GM21619 (cell line): ENCODE results near the gene NLRP5.
"Not testable (repeated sequence)": the region's sequence is repeated elsewhere in the genome, so short reads cannot be mapped to it uniquely, and the experiment has no call there.

ENCODE experiments used
- ATAC-seq: cut with Tn5 transposase; IDR thresholded peaks from one replicate; pipeline ENCODE4 v1.9.1; 2021; ENCODE audit not compliant: unreplicated experiment

Gene NLRP5

DNA sequence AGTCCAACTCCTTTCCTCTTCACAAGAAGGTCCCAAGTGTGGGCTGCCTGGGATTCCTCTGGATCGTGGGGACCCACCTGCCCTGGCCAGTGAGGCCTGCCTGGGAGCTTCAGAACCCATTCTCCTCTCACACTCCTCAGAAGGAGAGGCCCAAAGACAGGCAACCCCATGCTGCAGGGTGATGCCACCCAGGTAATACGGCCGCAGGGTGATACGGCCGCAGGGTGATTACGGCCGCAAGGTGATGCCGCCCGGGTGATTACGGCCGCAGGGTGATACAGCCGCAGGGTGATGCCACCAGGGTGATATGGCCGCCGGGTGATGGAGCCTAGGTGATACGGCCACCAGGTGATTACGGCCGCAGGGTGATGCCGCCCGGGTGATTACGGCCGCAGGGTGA, 111.7 kb downstream of the NLRP5 start:
- ATAC-seq: not testable (repeated sequence)

DNA sequence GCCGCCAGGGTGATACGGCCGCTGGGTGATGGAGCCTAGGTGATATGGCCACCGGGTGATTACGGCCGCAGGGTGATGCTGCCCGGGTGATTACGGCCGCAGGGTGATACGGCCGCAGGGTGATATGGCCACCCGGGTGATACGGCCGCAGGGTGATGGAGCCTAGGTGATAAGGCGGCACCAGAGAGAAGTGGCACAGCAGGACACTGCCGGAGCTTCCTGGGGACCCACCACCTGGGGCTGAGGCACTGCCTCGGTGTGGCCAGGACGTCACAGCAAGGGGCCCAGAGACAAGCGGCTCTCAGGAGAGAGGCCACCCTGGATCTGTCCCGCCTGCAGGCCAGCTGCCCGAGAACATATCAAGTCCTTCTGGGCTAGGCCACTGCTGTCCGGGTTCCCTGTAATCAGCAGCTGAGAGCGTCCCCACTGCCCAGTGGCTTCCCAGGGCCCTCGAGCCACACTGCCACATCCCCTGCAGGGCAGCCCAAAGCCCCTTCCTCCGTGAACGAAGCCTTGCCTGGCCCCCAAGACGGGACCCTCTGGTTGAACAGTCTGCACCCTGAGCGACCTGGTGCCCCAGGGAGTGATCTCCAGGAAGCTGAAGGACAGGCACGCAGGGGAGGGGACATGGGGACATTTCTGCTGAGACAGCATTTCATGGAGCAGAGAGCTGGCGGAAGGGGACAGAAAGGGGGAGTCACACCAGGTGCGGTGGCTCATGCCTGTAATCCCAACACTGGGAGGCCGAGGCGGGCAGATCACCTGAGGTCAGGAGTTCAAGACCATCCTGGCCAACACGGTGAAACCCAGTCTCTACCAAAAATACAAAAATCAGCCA, 112.4 kb downstream of the NLRP5 start:
- no peak for ATAC-seq

DNA sequence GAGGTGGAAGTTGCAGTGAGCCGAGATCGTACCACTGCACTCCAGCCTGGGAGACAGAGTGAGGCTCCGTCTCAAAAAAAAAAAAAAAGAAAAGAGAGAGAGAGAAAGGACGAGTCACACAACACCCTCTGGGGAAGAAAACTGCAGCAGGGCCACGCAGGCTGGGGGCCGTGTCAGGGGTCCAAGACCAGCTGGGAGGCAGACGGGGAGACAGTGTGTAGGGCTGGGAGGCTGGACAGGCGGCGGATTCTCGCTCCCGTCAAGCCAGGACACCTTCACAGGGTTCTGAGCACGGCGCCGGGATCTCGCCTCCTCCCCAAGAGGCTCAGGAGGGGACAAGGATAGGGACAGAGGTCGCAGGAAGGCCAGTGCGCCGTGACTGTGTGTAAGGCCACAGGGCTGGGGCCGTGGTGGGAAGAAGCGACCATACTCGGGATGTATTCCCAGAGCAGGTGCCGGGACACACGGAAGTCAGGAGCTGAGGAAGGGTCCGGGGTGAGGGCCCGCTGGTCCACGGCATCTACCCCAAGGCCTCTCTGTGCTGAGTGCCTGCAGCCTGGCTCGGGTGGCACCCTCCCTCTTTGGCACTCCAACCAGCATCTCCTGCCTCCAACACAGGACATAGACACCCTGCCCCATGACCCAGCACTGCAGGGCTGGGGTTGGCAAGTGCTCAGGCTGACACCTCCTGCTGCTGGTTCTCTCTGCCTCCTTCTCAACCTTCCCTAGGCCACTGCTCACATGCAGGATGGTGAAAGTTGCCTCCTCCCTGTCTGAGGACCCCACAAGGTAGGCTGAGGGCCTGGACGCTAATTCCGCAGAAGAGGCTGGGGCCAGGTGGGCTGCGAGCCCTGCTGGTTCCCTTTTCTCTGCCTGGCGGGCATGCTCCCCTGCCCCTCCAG, 113.3 kb downstream of the NLRP5 start:
- no peak for ATAC-seq

DNA sequence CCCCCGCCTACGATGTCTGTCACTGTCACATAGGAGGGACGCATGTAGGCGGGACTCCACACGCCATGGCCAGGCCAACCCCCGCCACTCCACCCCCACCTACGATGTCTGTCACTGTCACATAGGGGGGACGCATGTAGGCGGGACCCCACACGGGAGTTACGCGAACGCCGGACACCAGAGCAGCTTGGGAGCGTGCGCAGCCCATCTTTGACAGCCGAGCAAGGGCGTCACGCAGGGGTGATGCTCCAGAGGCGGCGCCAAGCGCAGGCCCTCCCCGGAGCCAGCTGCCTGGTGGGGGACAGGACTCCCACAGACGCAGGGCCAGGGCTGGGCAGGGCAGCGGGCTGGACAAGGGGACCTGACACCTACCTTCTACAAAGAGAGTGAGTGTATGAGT, 114.5 kb downstream of the NLRP5 start:
- no peak for ATAC-seq

DNA sequence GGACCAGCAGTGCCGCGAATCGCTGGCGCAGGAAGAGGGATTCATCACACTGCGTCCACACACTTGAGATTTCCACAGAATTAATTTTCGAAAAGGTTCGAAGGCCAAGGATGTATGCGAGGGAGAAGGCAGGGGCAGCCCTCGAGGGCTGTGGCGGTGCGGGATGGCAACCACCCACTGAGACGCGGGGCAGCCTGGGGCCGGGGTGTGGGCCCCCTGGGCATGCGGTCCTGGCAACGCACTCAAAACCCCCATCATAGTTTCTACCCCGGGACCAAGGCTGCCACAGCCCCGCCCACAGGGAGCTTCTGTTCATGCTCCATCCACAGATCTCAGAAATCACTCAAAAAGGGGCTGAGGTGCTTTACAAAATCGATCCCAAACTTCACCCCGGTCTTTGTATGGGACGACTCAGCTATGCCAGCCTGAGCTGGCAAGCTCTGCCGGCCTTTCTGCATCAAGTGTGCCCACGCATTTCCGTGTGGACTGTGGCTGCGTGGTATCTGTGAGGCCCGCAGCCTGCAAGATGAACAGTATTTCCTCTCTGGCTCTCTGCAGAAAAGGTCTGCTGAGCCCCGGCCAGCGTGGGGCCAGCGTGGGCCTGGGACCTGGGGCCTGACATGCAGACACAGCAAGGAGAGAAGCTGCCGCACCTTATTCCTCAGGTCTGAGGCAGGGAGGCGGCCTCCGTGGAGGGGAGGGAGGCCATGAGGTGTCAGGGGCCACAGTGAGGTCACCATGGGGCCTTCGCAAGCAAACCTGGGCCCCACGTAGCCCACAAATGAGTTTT, 115.4 kb downstream of the NLRP5 start:
- no peak for ATAC-seq

DNA sequence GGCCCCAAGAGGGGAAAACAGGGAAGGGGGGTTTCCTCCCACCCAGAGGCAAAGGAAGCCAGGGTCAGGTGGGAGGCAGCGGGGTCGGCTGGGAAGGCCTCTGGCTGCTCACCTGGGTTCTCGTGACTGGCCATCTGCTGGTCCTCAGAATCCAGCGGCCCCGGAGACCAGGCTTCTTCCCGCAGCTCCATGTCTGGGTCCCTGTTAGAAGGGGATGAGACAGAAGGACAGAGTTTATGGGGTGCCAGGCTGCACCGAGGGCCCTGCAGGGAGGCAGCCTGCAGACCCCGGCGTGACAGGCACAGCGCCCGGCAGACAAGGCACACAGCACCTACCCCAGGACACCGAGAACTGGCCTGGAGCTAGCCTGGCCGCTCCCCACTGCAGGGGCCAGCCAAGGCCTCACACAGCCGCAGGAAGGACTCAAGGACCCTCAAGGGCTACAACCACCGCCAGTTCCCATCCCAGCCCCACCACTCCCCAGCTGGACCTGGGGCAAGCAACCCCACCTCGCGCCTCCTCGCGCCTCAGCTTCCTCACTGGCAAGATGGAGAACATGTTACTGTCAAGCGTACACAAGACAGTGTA, 116.5 kb downstream of the NLRP5 start:
- ATAC-seq: no peak

DNA sequence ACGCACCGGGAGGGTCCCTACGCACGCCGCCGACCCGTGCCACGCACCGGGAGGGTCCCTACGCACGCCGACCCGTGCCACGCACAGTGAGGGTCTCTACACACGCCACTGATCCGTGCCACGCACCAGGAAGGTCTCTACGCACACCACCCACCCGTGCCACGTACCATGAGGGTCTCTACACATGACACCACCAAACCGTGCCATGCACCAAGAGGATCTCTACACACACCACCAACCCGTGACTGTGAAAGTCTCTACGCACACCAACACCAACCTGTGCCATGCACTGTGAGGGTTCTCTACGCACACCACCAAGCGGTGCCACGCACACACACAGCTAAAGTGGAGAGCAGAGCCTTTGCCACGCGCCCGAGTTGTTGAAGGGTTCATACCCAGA, 117.8 kb downstream of the NLRP5 start:
- no peak for ATAC-seq

DNA sequence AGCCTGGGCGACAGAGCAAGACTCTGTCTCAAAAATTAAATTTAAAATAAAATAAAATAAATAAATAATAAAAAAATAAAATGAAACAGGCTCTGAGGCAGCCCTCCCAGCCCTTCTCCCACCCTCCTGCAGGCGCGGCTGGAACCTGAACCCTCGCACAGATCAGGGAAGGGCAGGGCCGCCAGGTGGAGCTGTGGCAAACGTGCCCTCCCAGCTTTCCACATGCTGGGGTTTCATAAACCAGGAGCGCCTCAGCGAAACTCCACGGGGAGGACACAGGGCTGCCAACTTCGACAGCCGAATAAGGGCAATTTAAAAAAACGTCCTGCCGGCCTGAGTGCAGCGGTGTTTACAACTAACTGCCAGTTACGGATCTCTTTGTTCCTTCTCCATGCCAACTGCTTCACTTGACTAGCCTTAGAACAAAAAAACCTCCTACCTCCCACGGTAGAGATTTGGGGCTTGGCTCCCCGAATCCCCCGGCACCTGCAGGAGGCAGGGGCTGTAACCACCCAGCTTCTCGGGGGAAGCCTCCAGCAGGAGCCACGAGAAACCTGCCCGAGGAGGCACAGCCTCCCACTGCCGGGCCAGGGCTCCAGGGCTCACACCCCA, 118.6 kb downstream of the NLRP5 start:
- ATAC-seq: no peak

DNA sequence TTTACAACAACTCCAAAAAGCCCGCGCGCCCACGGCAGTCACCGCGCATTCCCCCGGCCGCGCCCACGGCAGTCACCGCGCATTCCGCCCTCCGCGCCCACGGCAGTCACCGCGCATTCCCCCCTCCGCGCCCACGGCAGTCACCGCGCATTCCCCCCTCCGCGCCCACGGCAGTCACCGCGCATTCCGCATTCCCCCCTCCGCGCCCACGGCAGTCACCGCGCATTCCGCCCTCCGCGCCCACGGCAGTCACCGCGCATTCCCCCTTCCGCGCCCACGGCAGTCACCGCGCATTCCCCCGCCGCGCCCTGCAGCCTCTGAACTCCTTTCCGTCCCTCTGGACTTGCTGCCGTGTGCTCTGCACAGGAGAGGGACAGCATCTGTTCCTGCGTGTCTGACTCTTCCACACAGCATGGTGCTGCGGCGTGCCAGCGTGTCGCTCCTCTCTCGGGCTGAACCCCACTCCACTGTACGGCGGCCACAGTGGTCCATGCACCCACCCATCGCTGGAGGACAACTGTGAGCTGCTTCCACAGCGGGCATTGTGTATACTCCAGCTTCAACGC, 119.3 kb downstream of the NLRP5 start:
- not testable (repeated sequence) for ATAC-seq

DNA sequence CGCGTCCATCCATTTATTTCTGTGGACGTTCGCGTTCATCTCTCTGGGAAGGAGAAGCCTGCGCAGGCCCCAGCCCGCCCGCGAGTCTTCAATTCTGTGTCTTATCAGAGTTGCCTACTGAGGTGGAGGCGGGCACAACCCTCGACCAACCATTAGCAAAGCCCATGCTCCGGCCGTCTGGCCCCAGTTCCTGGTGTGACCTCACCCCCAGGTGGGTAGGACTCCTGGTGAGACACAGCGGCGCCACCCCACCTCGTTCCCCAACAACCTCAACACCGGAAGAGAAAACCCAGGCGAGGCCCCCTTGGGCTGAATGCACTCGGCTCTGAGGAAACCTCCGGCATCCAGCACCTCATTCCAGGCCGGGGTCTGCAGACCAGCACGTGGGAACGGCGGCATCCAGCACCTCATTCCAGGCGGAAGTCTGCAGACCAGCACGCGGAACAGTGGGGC, 119.8 kb downstream of the NLRP5 start:
- ATAC-seq: no peak

DNA sequence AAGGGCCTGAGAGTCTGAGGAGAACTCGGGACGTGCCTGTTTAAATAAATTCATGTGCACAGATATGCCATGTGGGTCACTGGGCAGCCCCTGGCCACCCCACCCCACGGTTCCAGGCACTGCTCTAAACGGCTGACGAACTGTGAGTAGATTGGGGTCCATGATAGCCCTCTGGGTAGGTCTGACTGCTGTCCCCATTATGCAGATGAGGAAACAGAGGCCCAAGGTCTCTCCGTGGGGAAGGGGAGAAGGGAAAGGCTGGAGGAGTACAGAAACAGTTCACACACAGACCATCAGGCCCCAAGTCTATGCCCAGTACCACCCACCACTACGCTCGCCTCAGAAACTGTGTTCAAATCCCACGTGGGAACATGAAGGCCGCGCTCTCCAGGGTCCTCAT, 120.4 kb downstream of the NLRP5 start:
- no peak for ATAC-seq

DNA sequence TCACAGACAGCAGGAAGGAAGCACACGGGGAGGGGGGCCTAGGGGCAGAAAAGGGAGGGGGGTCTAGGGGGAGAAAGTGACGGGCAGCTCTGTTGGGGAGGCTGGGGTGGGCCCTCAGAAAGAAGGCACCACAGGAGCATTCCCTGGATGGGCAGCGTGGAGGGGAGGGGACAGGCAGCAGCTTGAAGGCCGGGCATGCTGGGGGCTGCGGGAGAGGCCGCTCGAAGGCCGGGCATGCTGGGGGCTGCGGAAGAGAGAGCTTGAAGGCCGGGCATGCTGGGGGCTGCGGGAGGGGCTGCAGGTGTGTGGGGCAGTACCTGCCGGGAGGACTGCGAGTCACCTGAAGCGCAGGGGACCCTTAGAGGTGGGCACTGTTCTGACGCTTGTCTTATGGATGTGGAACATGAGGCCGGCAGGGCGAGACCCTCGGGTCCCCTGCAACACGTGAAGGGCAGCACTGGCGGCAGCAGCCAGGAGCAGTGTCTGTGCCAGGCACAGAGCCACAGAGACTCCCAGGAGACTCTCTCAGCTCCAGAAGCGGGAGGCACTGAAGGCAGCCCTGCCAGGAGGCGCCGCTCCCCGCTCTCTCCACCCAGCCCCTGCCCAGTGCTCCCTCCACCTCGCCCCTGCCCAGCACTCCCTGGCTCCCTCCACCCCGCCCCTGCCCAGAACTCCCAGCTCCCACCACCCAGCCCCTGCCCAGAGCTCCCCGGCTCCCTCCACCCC, 121.2 kb downstream of the NLRP5 start:
- ATAC-seq: no peak

DNA sequence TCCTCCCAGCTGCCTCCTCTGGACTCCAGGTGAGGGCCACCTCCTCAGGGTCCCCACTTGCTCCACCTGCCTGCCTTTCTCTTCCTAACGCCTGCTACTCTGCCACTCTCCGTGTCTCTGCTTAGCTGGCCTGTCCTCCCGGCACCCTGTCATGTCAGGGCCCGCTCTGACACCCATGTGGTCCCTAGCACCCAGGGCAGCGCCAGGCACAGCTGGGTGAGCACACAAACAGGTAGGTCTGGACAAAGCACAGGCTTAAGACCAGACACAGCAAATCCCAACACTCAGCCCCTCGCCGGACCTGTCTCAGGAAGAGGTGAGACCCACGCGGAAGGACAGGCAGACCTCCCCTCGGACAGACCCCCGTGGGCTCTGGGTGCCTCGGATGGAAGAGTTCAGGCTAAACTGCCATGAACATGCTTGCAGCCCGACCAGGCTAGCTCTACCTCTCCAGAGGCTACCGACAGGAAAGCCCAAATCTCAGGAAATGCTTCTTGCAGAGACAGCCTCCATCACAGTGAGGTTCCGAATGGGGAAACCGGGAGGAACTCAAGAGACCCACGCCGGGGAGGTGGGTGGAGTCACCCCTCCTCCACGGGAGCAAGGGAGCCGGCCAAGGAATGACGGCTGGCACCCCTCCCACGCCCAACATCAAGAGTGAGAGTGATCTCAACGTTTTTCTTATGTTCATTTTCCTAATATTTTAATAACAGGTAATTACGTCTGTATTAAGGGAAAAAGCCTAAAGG, 122.0 kb downstream of the NLRP5 start:
- no peak for ATAC-seq

DNA sequence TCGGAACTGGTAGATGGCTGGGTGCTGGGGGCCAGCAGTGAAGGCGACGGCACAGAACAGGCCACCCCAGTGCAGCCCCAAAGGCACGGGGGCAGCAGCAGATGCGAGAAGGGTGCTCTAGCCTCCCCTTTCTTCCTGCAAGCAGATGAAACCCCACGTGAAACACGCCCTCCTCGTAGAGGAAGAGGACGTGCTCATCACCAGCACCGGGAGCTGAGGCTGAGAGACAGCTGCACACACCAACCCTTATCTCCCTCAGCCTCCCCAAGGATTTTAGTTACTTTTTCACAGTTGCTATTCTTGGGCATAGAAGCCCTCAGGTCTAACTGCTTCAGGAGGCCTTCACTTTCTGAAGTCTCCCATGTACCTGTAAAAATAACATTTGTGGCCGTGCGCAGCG, 122.7 kb downstream of the NLRP5 start:
- no peak for ATAC-seq

DNA sequence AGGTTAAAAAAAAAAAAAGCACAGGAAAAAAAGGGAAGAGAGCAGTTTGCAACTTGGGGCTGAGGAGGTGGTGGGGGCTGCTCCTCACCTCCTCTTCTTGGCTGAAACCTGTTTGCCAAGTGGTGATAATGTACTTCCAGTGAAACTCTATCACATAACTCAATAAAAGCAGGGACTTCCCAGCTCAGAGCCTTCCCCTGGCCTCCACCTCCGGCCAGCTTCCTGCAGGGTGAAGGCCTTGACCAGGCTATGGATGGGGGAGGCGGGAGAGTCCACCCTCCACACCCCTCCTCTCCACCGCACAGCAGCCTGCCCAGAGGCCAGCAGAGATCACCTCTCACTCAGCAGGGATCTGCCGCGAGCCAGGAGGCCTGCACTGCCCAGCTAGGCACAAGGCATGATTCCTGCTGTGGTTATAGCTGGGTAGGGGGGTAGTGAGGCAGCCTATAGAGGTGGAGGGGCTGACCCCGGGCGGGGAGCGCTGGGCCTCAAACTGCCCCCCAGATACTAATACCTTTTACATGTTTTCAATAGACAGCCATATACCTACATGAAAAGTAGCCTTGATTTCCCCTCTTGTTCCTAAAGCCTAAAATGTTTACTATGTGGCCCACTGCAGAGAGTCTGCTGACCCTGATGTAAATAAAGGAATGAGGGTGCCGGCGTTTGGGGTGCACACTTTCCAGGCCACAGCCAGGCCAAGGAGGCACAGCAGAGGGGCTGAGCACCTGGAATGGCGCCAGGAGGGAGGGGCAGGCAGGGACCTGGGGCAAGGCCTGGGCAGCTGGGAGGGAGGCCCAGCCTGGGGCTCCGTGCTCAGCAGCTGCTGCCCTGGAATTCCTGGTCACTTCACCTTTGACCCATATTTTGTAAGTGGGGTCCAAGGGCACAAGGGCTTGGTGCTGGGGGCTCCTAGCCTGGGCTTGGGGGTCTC, 124.2 kb downstream of the NLRP5 start:
- ATAC-seq: no peak
